NCI-H748 treated with DMSO at 0.1 percent for 48 hours (cell line): ENCODE results near the gene THAP8.

ENCODE experiments used
- DNase-seq: peaks from one replicate; lab custom pipeline; 2025; lab: John Stamatoyannopoulos, UW

THAP8 gene, protein sequence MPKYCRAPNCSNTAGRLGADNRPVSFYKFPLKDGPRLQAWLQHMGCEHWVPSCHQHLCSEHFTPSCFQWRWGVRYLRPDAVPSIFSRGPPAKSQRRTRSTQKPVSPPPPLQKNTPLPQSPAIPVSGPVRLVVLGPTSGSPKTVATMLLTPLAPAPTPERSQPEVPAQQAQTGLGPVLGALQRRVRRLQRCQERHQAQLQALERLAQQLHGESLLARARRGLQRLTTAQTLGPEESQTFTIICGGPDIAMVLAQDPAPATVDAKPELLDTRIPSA

DNA sequence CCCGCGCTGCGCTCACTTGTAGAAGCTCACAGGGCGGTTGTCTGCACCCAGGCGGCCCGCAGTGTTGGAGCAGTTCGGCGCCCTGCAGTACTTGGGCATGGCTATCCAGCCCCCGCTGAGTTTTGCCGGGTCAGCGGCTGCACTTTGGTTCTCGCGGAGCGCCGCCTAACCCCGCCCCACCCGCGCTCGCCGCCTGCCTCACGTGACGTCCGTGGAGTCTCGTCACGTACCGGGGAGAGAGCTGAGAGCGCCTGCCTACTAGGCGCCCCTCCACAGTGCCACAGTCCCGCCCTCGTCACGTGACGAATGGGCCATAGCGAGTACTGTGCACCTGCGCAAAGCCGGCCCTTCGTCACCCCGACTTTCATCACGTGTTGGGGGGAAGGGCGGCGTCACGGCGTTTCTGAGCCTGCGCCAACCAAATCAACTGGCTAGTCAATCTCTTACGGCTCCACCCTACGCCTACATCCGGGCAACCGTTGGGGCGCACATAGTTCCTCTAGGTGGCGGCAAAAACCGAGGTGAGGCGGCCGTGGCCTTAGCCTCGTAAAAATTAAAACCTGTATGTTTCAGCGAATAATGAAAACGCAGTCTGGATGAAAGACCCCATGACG lies at the start of gene THAP8:
Gene THAP8 (minus strand): TSS at position 167 of the 614 bp plus-strand sequence. CDS start 68 bp downstream, at position 99.
- DNase-seq, result peak; percentile 98

DNA sequence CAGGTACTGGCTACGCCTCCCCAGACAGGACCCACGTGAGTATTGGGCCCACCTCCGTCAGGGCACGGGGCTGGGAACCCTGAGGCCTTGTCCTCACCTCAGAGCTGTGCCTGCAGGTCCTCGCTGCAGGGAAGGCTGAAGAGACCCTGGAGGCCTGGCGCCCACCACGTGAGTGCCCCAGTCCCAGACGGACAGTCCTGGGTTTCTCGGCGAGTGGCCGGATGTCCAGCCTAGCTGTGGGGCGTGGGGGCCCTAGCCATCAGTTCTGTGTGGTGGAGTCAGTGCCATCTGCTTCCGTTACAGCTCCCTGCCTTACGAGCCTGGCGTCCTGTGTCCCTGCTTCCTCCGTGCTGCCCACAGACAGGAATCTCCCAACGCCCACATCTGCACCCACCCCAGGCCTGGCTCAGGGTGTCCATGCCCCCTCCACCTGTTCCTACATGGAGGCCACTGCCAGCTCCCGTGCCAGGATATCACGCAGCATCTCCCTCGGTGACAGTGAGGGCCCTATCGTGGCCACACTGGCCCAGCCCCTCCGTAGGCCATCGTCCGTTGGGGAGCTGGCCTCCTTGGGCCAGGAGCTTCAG lies 49.0 kb upstream of the THAP8 start:
- DNase-seq, result no peak

DNA sequence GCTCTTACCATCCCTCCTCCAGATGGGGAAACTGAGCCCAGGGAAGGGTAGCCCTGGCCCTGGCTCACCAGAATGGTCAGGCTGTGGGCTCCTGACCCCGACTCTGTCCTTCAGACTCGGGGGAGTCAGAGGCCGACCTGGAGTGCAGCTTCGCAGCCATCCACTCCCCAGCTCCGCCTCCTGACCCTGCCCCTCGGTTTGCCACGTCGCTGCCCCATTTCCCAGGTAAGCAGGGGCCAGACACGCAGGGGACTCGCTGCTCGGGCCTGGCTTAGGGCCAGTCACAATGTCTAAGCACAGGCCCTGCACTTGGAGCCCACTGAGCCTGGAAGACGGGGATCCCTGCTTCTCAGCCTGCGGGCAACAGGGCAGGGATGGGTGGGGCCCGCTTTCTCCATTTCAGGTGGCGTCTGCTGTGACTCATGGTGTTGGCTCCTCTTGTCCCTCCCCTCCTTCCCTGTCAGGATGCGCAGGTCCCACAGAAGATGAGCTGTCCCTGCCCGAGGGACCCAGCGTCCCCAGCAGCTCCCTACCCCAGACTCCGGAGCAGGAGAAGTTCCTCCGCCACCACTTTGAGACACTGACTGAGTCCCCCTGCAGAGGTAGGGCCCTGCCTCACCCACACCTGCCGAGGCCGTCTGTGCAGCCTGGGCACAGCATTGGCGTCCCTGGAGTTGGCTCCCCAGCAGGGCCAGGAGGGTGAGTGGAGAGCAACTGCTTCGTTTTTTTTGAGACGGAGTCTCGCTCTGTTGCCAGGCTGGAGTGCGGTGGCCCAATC lies 47.7 kb upstream of the THAP8 start:
- DNase-seq, result no peak

DNA sequence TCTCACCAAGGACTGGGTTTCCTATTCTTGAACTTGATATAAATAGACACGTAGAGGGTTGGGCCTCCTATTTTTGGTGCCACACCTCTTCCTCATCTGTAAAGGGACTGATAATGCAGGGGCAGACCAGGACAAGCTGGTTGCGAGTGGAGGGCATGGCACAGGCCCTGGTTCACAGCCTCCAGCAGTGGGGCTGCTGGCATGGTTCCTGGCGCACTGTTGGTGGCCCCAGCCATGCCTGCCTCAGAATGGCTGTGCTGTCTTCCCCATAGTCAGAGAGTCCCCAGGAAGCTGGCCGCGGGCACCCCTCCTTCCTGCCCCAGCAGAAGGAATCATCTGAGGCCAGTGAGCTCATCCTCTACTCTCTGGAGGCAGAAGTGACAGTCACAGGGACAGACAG lies 46.4 kb upstream of the THAP8 start:
- no peak for DNase-seq

DNA sequence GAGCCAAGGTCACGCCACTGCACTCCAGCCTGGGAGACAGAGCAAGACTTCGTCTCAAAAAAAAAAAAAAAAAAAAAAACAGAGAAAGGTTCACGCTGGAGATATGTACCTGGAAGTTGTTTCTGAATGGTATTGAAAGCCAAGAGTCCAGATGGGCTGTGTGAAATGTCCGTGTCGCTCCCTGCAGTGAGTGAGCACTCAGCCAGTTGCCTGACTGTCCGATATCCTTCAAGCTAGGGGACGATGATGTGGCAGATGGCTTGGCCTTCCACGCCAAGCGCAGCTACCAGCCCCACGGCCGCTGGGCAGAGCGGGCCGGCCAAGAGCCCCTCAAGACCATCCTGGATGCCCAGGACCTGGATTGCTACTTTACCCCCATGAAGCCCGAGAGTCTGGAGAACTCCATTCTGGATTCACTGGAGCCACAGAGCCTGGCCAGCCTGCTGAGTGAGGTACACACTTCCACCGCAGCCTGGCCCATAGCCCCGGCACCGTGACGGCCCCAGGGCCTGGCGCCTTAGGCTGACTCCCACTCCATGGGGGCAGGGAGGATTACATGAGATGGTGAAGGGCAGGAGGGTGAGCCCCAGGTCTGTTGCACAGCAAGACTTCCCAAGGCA lies 45.2 kb upstream of the THAP8 start:
- no peak for DNase-seq

DNA sequence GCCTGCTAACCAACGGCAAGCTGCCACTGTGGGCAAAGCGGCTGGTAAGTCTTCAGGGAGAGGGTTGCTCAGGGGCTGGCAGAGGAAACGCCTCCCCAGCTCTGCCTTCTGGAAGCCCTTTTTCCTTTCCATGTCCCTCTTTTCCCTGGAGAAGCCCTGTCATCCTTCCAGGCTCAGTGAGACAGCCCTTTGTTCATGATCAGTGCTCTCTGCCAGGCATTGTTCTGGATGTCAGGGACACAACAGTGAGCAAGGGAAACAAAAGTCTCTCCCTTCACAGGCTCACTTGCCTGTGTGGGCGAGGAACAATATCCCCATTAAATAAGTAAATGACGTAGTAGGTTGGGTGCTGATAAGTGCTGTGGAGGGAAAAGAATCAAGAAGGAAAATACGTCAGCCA lies 43.0 kb upstream of the THAP8 start:
- DNase-seq, result no peak

DNA sequence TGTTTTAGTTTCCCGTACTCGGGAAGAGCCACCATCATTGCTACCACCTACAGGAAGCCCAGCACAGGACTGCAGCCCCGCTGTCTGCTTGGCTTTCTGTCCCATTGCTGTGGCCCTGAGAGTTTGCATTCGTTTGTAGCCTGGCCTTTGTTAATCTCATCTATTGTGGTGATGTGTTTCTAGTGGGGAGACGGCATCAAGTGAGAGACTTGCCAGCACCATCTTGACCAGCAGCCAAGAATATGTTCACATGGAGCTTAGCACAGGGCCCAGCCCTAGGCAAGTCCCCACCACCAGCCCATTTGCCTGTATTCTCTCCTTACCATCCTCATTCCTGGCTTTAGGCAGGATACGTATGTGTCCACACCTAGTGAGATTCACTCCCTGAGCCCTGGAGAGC lies 39.6 kb upstream of the THAP8 start:
- DNase-seq, result no peak

DNA sequence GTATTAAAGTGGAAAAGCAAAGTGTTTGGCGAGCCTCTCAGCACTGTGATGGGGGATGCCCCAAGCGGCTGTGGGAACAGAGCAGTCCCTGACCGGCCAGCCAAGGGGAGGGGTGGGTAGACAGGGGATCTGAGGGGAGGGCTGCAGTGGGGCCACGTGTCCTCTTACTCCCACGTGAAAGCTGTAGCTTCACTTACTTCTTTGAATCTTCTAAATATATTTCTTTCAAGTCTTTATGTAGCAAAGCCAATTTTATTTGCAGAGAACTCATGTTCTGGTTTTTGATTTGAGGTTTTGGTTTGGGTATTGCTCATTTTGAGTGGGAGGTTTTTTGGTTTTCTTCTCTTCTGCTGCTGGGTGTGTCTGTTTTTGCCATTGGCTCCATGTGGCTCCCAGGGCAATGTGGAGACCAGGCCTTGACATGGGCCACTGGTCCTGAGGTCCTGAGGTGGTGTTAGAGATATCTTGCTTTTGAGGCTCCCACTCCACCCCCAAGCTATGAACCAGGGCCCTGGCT lies 39.1 kb upstream of the THAP8 start:
- no peak for DNase-seq

DNA sequence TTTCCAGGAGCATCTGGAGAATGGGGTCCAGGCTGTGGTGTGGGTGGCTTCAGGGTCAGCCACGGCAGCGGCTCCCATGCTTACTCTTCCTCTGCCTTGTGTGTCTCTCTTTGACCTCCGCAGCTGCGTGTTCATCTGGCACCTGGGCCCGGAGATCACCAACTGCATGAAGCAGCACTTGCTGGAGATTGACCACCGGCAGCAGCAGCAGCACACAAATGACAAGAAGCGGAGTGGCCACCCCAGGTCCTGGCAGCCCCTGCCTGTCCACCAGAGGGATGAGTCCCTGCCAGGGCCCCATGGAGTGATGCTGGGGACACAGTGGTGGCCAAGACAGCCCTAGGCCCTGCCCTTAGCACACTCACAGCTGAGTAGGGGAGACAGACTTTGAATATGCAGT lies 38.5 kb upstream of the THAP8 start:
- DNase-seq, result no peak

DNA sequence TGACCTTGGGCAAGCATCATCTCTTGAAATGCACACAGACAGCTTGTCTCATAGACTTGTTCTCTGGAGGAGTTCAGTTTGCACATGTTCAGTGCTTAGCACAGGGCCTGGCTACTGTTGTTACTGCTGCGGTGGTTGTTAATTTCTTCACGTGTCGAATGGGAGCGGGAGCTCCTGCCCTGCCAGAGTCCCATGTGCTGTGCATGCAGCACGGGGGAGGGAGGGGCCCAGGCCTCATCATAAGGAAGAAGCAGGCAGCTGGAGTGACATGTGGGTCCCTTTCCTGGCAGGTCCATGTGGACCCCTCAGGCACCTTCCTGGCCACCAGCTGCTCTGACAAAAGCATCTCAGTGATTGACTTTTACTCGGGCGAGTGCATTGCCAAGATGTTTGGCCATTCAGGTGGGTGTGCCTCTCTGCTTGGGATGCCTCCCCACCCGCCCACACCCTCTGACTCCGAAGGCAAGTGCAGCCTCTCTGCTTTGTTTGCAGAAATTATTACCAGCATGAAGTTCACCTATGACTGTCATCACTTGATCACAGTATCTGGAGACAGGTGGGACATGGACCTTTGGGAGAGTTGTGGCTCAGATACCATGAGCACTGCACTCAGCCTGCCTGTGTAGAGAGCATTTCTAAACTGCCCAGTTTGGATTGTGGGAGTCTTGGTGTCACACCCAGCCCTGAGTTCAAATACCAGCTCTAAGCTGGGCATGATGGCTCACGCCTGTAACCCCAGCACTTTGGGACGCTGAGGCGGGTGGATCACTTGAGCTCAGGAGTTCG lies 37.0 kb upstream of the THAP8 start:
- no peak for DNase-seq

DNA sequence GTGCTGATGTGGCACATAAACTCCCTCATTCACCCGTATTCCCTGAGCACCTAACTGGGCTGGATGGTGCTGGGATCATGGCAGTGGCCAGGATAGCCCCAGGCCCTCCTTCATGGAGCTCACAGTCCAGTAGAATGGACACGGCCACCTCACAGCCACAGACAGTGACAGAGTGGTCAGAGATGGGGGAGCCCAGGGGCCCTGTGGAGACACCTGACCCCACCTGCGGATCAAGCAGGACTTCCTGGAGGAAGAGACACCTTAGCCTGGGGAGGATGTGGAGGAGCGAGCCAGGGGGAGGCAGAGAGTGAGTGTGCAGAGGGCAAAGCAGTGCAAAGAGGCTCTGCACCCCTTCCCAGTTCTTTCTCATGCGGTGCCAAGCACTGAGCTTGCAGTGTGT lies 35.8 kb upstream of the THAP8 start:
- no peak for DNase-seq

DNA sequence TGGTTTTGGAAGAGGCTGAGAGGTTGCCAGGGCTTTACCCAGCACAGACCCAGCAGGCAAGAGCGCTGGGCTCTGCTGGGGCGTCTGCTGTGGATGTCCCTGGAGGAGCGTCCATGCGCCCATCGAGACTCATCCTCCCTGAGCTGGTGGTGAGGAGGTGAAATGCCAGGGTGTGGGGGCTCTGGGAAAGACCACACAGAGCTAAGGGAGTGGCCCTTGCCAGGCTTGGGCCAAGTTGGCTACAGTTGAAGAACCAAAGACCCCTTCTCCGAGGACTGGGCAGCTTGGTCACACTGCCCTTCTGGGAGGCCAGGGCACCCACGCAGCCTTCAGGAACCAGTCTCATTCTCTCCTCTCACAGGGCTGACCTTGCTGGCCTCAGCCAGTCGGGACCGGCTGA lies 32.2 kb upstream of the THAP8 start:
- no peak for DNase-seq

DNA sequence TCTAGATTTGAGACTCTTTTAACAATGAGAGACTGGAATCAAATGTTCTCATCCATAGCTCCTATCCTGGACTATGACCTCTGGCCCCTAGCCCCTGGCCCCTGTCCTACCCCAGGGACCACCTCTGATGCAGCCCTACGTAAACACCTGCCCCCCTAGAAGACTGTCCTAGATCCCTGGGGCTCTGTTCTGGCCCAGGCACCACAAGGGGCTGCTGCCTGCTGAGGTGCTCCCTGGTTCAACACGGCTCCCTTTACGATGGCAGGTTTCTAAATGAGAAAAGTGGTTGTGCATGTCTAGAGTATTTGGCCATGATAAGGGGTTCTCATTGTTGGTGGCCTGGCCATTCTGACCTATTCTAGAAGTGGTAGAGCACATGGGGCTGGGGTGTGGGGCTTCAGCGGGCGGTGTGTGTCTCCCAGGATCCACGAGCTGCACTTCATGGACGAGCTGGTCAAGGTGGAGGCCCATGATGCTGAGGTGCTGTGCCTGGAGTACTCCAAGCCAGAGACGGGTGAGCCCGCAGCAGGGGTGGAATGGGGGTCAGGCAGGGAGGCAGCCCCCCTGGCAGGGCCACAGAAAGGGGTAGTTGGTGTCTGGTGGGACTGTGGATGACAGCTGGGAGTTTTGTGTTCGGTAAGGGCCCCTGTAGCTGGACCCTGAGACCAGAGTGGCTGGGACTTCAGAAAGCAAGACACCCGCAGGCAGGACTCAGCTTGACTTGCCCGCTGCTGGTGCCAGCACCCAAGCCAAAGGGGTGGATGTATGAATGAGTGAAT lies 30.3 kb upstream of the THAP8 start:
- no peak for DNase-seq

DNA sequence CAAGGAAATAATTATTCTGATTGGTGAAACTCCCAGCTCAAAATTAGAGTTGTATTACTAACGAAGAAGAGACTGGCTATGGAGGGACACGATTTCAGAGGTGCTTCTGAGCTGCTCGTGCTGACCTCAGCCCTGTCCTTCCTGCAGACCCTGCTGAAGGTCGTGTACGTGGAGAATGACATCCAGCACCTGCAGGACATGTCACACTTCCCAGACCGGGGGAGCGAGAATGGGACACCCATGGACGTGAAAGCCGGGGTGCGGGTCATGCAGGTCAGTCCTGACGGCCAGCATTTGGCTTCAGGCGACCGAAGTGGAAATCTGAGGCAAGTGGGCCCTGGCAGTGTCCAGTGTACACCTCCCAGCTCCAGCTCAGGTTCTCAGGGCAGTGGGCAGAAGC lies 28.8 kb upstream of the THAP8 start:
- no peak for DNase-seq

DNA sequence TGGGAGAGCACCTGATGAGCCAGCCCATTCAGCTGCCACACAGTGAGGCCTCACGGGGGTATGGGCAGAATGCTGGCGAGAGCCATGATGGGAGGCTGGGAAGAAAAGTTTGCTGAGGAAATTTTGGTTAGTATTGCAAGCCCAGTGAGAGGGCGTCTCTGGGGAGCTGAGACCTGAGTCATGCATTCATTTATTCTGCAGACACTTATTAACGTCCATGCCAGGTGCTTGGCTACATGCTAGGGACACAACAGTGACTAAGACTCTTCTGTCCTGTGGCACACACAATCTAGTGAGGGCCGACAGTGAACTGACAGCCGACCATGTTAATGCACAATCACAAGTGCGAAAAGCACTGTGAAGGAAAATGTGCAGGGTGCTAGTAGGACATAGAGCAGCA lies 27.8 kb upstream of the THAP8 start:
- no peak for DNase-seq

DNA sequence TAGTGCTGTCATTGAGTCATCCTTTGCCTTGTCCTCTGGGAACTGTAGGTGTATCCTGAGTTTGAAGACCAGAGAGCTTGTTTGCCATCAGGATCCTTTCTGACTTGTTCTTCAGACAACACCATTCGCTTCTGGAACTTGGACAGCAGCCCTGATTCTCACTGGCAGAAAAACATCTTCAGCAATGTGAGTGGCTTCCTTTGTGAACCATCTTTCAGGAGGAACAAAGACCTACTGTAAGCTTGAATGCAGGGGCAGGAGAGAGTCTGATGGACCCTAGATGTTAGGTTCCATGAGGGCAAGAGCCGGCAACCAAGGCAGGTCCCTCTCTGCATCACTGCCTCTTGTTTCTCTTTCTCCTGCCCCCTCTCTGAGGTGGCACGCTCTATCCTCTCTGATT lies 27.3 kb upstream of the THAP8 start:
- DNase-seq, result no peak

DNA sequence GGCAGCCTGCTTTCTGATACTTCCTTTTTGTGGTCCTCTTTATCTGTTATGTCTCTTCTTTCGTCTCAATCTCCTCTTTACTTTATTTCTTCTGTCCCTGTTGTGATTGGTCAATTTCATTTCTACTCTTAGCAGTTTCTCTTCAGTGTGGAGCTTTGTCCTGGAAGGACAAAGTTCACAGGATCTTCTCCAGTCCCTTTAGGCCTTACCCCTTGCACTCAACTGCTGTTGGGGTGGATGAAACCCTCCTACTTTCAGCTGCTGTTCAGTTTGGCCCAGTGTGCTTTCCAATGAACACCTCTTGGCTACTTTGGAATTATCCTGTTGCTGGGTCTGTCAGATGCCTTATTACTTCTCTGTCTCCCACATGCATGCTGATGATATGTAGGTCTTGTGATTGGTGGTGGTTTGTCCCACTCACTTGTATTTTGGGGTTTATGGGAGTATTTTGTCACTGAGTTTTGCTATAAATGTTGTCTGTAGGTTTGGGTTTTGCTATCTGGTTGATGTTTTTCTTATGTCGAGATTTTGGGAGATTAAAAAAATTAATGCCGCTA lies 25.4 kb upstream of the THAP8 start:
- no peak for DNase-seq

DNA sequence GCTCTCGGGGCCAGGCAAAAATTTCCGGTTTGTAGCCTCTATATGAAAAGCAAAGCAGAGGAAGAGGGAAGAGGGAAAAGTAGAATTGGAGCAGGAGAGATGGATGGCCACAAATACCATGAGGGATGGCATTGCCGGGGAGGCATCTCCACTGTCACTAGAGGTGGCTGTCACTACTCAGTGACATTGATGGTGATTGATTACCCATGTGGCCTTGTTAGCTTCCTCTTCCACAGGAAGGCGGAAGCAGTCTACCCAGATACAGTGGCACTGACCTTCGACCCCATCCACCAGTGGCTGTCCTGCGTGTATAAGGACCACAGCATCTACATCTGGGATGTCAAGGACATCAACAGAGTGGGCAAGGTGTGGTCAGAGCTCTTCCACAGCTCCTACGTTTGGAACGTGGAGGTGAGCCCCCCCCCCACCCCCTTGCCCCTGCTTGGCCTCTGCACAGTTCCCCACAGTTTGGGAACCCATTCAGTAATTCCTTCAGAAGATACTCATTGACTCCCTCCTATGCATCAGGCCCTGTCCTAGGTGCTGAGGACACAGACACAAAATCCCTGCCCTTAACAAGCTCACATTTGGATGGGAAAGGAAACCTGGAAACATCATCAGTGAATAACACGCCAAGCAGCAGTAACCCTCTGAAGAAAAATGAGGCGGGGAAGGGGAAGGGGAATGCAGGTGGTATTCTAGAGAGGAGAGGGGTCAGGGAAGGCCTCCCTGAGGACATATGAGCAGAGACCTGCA lies 19.2 kb upstream of the THAP8 start:
- no peak for DNase-seq

DNA sequence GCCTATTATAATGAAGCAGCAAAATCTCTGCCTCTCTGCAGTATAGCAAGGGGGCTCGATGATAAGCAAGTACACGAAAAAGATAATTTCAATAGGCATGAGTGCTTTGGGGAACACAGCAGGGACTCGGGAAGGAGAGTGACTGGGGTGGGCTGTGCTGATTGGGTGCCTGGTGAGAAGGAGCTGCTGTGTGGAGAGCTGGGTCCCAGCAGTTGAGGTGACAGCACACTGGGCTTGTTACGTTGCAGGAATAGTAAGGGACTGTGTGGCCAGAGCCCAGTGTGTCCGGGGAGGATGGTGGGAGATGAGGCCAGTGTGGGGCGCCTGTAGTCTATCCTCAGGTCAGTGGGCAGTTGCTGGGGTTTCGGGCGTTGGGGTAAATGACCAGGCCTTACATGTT lies 18.0 kb upstream of the THAP8 start:
- no peak for DNase-seq
